ENCODE measurements around the gene ANXA4. TPM values are rescaled to one million over a fixed set of nuclear protein-coding genes. Genes with fewer than 3 reads are reported as not detected.

Gene ANXA4
- total RNA-seq, 5 donors from 2014 or later (not counting 1 experiment from before 2014, with no cell fraction given): 10.4 to 27.6 (median 20.0) TPM

- CTCF ChIA-PET: interaction anchor here (0.6 to 5.3 kb wide), 16 partner anchors 11 to 583 kb away, joined by 3 to 191 read pairs (median 4); partner anchors contain the start of gene GMCL1 (in 1 of the 2)
- Histone ChIP-seq H3K27ac (ENCODE audit: low read length) (no peak overlapping the region), H3K9me3 (no peaks in the 10 kb centered on the region), H3K4me3 (ENCODE audit: control insufficient read depth in 1 of 2, extremely low read depth in 1 of 2, low read length in 1 of 2) (no peak overlapping the region), H3K27me3 (replicated peaks in 1 of 2; ENCODE audit: control insufficient read depth in 2 of 2, extremely low read depth in 1 of 2, insufficient read depth in 2 of 2, low read length in 1 of 2) (no peaks in the 10 kb centered on the region), H3K4me1 (ENCODE audit: control insufficient read depth in 1 of 2, extremely low read depth in 1 of 2, insufficient read depth in 2 of 2, low read length in 2 of 2) (peaks cover 3 to 5% of the 10 kb centered on the region in 2 experiments), H3K36me3 (ENCODE audit: control insufficient read depth in 2 of 2, extremely low read depth in 1 of 2, insufficient read depth in 1 of 2, low read length in 1 of 2) (no peaks in the 10 kb centered on the region)
- Mint-ChIP-seq H3K9me3 (no peaks in the 10 kb centered on the region), H3K36me3 (no peaks in the 10 kb centered on the region), H3K4me3 (no peak overlapping the region), H3K4me1 (peaks cover 0 to 6% (median 6%) of the 10 kb centered on the region in 3 donors), H3K27me3 (no peaks in the 10 kb centered on the region), H3K27ac (no peak overlapping the region)
- POLR2A ChIA-PET: interaction anchor here in 1 of 2 donors (0.5 to 0.8 kb wide), 3 partner anchors 12 to 1404 kb away, joined by 3 to 7 read pairs (median 3); partner anchors contain the start of gene MCEE
- ATAC-seq (replicated peaks in 1 of 4): no peak
- no CpG with 5 or more reads among the region's 7 CpGs for WGBS (ENCODE audit: insufficient coverage)
- DNase-seq: no peak
These were observed 16.1 kb upstream of the ANXA4 start for GRCh38 chr2:69725706-69726360.

GRCh38 chr2:69729266-69729665 lies 12.7 kb upstream of the ANXA4 start:
- no peak for ATAC-seq (replicated peaks in 1 of 4)
- Histone ChIP-seq H3K27me3 (replicated peaks in 1 of 2; ENCODE audit: control insufficient read depth in 2 of 2, extremely low read depth in 1 of 2, insufficient read depth in 2 of 2, low read length in 1 of 2) (no peaks in the 10 kb centered on the region), H3K27ac (ENCODE audit: low read length) (no peak overlapping the region), H3K36me3 (ENCODE audit: control insufficient read depth in 2 of 2, extremely low read depth in 1 of 2, insufficient read depth in 1 of 2, low read length in 1 of 2) (no peaks in the 10 kb centered on the region), H3K9me3 (no peaks in the 10 kb centered on the region), H3K4me3 (ENCODE audit: control insufficient read depth in 1 of 2, extremely low read depth in 1 of 2, low read length in 1 of 2) (no peak overlapping the region), H3K4me1 (ENCODE audit: control insufficient read depth in 1 of 2, extremely low read depth in 1 of 2, insufficient read depth in 2 of 2, low read length in 2 of 2) (peaks cover 3 to 5% of the 10 kb centered on the region in 2 experiments)
- H3K4me1 Mint-ChIP-seq: peaks cover 0 to 9% (median 6%) of the 10 kb centered on the region in 3 donors
- no peaks in the 10 kb centered on the region for H3K9me3 Mint-ChIP-seq
- WGBS (ENCODE audit: insufficient coverage): 0% methylated on average over 1 of the region's 5 CpGs
- POLR2A ChIA-PET: no interaction called here
- CTCF ChIA-PET: no interaction called here
- H3K27me3 Mint-ChIP-seq: no peaks in the 10 kb centered on the region
- H3K27ac Mint-ChIP-seq: no peak overlapping the region
- no peak for DNase-seq
- H3K36me3 Mint-ChIP-seq: no peaks in the 10 kb centered on the region
- no peak overlapping the region for H3K4me3 Mint-ChIP-seq

DNA sequence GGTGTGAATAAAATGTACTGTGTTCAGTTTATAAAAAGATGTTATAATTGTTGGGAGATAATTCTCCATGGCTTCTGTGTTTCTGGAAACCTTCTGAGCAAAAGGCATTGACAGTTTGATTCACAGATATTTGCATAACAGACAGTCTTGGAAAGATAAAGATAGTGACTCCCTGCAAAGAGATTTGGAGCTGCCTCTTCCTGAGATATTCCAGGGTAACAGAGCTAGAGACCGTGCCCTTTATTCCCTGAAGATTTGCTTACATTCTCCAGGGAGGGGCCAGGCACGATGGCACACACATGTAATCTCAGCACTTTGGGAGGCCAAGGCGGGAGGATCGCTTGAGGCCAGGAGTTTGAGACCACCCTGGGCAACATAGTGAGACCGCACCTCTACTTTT lies 12.2 kb upstream of the ANXA4 start:
- H3K4me1 Mint-ChIP-seq: peaks cover 0 to 5% (median 2%) of the 10 kb centered on the region in 3 donors
- ChIA-PET POLR2A (no interaction called here), CTCF (interaction anchor here in 1 of 2 donors (0.6 kb wide), 1 partner anchor 90 kb away, joined by 3 read pairs; no protein-coding TSS in a partner anchor)
- H3K9me3 ChIP-seq: no peaks in the 10 kb centered on the region
- WGBS (ENCODE audit: insufficient coverage): 63% methylated on average over 2 of the region's 5 CpGs
- ATAC-seq (replicated peaks in 1 of 4) (no peak), DNase-seq (no peak)
- H3K4me1 ChIP-seq (ENCODE audit: control insufficient read depth in 1 of 2, extremely low read depth in 1 of 2, insufficient read depth in 2 of 2, low read length in 2 of 2): peaks cover 3% of the 10 kb centered on the region in 2 experiments
- no peak overlapping the region for H3K27ac ChIP-seq (ENCODE audit: low read length)
- H3K27me3 Mint-ChIP-seq: no peaks in the 10 kb centered on the region
- H3K36me3 ChIP-seq (ENCODE audit: control insufficient read depth in 2 of 2, extremely low read depth in 1 of 2, insufficient read depth in 1 of 2, low read length in 1 of 2): no peaks in the 10 kb centered on the region
- no peaks in the 10 kb centered on the region for H3K27me3 ChIP-seq (replicated peaks in 1 of 2; ENCODE audit: control insufficient read depth in 2 of 2, extremely low read depth in 1 of 2, insufficient read depth in 2 of 2, low read length in 1 of 2)
- H3K4me3 Mint-ChIP-seq: no peak overlapping the region
- H3K27ac Mint-ChIP-seq: no peak overlapping the region
- H3K9me3 Mint-ChIP-seq: no peaks in the 10 kb centered on the region
- H3K36me3 Mint-ChIP-seq: no peaks in the 10 kb centered on the region
- no peak overlapping the region for H3K4me3 ChIP-seq (ENCODE audit: control insufficient read depth in 1 of 2, extremely low read depth in 1 of 2, low read length in 1 of 2)

GRCh38 chr2:69731147-69731970 lies 10.6 kb upstream of the ANXA4 start:
- Histone ChIP-seq H3K27ac (ENCODE audit: low read length) (no peak overlapping the region), H3K4me3 (ENCODE audit: control insufficient read depth in 1 of 2, extremely low read depth in 1 of 2, low read length in 1 of 2) (no peak overlapping the region), H3K36me3 (ENCODE audit: control insufficient read depth in 2 of 2, extremely low read depth in 1 of 2, insufficient read depth in 1 of 2, low read length in 1 of 2) (no peaks in the 10 kb centered on the region), H3K27me3 (replicated peaks in 1 of 2; ENCODE audit: control insufficient read depth in 2 of 2, extremely low read depth in 1 of 2, insufficient read depth in 2 of 2, low read length in 1 of 2) (no peaks in the 10 kb centered on the region), H3K4me1 (ENCODE audit: control insufficient read depth in 1 of 2, extremely low read depth in 1 of 2, insufficient read depth in 2 of 2, low read length in 2 of 2) (no peaks in the 10 kb centered on the region), H3K9me3 (no peaks in the 10 kb centered on the region)
- Mint-ChIP-seq H3K36me3 (no peaks in the 10 kb centered on the region), H3K27me3 (no peaks in the 10 kb centered on the region), H3K27ac (no peak overlapping the region), H3K9me3 (no peaks in the 10 kb centered on the region), H3K4me3 (no peak overlapping the region), H3K4me1 (peaks cover 0 to 2% (median 0%) of the 10 kb centered on the region in 3 donors)
- ChIA-PET POLR2A (interaction anchor here in 1 of 2 donors (1.1 kb wide), 1 partner anchor 9 kb away, joined by 3 read pairs; no protein-coding TSS in a partner anchor), CTCF (interaction anchor here in 1 of 2 donors (1.1 kb wide), 1 partner anchor 205 kb away, joined by 3 read pairs; no protein-coding TSS in a partner anchor)
- ATAC-seq (replicated peaks in 1 of 4) (no peak), DNase-seq (no peak)
- WGBS (ENCODE audit: insufficient coverage): 83% methylated on average over 2 of the region's 6 CpGs

DNA sequence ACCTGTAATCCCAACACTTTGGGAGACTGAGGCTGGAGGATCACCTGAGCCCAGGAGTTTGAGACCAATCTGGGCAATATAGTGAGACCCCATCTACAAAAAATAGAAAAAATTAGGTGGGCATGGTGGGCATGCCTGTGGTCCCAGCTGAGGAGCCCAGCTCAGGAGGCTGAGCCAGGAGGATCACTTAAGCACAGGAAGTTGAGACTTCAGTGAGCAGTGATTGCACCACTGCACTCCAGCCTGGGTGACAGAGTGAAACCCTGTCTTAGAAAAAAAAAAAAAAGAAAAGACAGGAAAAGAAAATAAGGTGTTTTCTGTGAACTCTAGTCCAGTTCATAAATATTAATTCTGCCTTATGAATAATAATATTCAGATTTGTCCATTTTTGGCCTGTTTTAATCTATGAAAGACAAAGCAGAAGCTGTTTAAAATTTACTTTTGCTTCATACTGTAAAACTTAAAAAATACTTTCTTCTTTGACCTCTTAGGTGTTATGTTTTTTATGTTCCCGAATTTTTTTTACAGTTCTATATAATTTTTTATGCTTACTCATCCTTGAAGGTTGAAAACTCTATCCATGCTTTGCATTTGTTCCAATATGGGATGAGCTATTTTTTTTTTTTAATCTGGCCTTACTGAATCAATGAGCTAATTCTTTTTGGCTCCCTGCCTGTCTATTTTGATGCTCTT lies 8.4 kb upstream of the ANXA4 start:
- Mint-ChIP-seq H3K27ac (no peak overlapping the region), H3K4me1 (peaks cover 0 to 2% (median 0%) of the 10 kb centered on the region in 3 donors), H3K36me3 (no peaks in the 10 kb centered on the region), H3K27me3 (no peaks in the 10 kb centered on the region), H3K4me3 (no peak overlapping the region), H3K9me3 (no peaks in the 10 kb centered on the region)
- no CpG with 5 or more reads among the region's 1 CpG for WGBS (ENCODE audit: insufficient coverage)
- ATAC-seq (replicated peaks in 1 of 4) (no peak), DNase-seq (no peak)
- Histone ChIP-seq H3K4me3 (ENCODE audit: control insufficient read depth in 1 of 2, extremely low read depth in 1 of 2, low read length in 1 of 2) (no peak overlapping the region), H3K27ac (ENCODE audit: low read length) (no peak overlapping the region), H3K36me3 (ENCODE audit: control insufficient read depth in 2 of 2, extremely low read depth in 1 of 2, insufficient read depth in 1 of 2, low read length in 1 of 2) (no peaks in the 10 kb centered on the region), H3K9me3 (no peaks in the 10 kb centered on the region), H3K4me1 (ENCODE audit: control insufficient read depth in 1 of 2, extremely low read depth in 1 of 2, insufficient read depth in 2 of 2, low read length in 2 of 2) (no peaks in the 10 kb centered on the region), H3K27me3 (replicated peaks in 1 of 2; ENCODE audit: control insufficient read depth in 2 of 2, extremely low read depth in 1 of 2, insufficient read depth in 2 of 2, low read length in 1 of 2) (no peaks in the 10 kb centered on the region)
- CTCF ChIA-PET: interaction anchor here (0.9 to 1.8 kb wide), 3 partner anchors 9 to 83 kb away, joined by 3 to 7 read pairs (median 6); no protein-coding TSS in a partner anchor
- POLR2A ChIA-PET: interaction anchor here (0.6 kb wide), 2 partner anchors 93 to 231 kb away, joined by 3 to 10 read pairs; no protein-coding TSS in a partner anchor
